ENCODE results near the gene BABAM1.

BABAM1 gene

DNA sequence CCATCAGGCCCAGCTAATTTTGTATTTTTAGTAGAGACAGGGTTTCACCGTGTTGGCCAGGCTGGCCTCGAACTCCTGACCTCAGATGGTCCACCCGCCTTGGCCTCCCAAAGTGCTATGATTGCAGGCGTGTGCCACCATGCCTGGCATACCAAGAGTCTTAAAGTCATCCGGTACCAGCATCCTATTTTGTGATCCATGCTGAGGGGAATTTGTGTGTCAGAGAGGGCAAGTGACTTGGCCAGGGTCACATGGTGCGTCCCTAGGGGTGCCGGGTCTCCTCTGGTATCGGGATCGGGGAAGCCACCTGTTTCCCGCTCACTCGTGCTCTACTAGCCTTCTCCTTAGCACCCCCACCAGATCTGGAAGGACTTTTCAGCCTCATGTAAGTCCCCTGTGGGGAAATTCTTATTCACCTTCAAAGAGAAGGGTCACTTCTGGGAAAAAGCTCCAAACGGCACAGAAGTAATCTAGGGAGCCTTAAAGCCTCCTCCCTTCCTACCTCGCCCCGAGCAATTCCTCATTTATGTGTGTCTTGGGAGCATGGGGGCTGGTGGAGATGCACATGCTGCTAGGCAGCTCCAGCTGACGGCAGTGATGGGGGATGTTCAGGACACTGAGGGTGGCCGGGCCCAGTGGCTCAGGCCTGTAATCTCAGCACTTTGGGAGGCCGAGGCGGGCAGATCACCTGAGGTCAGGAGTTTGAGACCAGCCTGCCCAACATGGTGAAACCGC, 8.4 kb downstream of the BABAM1 start:
- no peaks in the 10 kb centered on the region for H3K4me1 ChIP-seq (ENCODE audit: control insufficient read depth in 1 of 2, insufficient read depth in 2 of 2, low read length in 2 of 2)
- no peaks in the 10 kb centered on the region for H3K9me3 ChIP-seq (ENCODE audit: control insufficient read depth in 1 of 2, low read length in 2 of 2)
- no peak overlapping the region for H3K27ac ChIP-seq (ENCODE audit: low read depth, low read length)
- H3K4me3 ChIP-seq (ENCODE audit: low read depth in 1 of 2, low read length in 2 of 2): no peak overlapping the region
- no peaks in the 10 kb centered on the region for H3K27me3 ChIP-seq (ENCODE audit: control insufficient read depth in 1 of 2, insufficient read depth in 2 of 2, low read length in 2 of 2)
- H3K36me3 ChIP-seq (ENCODE audit: control insufficient read depth in 1 of 2, insufficient read depth in 2 of 2, low read length in 2 of 2): peaks cover 6 to 61% of the 10 kb centered on the region in 2 donors
- no peak overlapping the region for H3K9ac ChIP-seq (ENCODE audit: low read depth in 1 of 2, low read length in 2 of 2)

DNA sequence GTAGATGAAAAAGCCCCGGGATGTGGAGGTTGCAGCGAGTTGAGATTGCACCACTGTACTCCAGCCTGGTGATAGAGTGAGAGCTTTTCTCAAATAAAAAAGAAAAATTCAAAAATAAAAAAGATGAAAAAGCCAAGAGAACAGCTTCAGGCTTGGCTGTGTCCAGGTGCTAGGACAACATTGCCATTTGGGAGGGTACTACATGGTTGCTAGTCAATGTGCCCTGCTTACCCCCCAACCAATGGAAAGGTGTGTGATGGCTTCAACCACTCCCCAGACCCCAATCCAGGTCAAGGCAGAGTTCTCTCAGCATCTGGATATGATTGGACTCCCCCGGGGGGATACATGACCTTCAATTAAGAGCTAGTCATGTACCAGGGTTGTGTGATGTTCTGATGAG, 12.2 kb downstream of the BABAM1 start:
- no peak overlapping the region for H3K9ac ChIP-seq (ENCODE audit: low read depth in 1 of 2, low read length in 2 of 2)
- no peak overlapping the region for H3K27ac ChIP-seq (ENCODE audit: low read depth, low read length)
- H3K9me3 ChIP-seq (ENCODE audit: control insufficient read depth in 1 of 2, low read length in 2 of 2): no peaks in the 10 kb centered on the region
- peaks cover 6 to 35% of the 10 kb centered on the region in 2 donors for H3K36me3 ChIP-seq (ENCODE audit: control insufficient read depth in 1 of 2, insufficient read depth in 2 of 2, low read length in 2 of 2)
- no peaks in the 10 kb centered on the region for H3K27me3 ChIP-seq (ENCODE audit: control insufficient read depth in 1 of 2, insufficient read depth in 2 of 2, low read length in 2 of 2)
- H3K4me1 ChIP-seq (ENCODE audit: control insufficient read depth in 1 of 2, insufficient read depth in 2 of 2, low read length in 2 of 2): peaks cover 7 to 15% of the 10 kb centered on the region in 2 donors
- no peak overlapping the region for H3K4me3 ChIP-seq (ENCODE audit: low read depth in 1 of 2, low read length in 2 of 2)

DNA sequence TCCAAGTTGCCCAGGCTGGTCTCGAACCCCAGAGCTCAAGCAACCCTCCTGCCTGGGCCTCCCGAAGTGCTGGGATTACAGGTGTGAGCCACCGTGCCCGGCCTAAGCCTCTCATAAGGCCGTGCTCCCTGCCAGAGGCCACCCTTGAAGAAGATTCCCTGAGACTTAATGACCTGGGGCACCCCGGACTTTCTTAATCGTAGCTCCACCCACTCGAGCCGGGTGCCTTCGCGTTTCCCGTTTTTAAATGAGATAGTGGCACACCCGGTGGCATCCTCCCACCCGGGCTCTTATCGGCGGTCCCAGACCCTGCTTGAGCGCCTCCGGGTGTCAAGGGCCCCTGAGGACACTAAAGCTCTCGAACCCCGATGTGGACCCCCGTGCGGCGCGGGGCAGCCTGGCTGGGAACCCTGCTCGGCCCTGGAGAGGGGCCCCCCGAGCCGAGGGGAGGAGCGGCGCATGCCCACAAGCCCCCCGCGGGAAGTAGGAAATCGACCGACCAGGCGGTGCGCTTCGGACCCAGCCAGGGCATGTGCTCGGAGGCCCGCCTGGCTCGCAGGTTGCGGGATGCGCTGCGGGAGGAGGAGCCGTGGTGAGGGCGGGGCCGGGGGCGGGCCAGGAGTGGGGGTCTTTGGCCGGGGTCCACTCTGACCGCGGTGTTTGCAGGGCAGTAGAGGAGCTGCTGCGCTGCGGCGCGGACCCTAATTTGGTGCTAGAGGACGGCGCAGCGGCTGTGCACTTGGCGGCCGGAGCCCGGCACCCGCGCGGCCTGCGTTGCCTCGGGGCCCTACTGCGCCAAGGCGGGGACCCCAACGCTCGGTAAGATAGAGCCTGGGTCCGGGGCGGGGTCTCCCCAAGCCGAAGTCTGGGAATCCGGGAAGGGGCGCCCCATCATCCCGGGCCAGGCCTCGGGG, 14.4 kb downstream of the BABAM1 start, which contains the start of gene ANKLE1:
Gene ANKLE1, plus strand, starts transcription at position 511 of the 914 bp plus-strand sequence. Its CDS starts 20 bp downstream, at position 531.
- Histone ChIP-seq H3K4me1 (ENCODE audit: control insufficient read depth in 1 of 2, insufficient read depth in 2 of 2, low read length in 2 of 2) (peaks cover 7 to 15% of the 10 kb centered on the region in 2 donors), H3K27ac (ENCODE audit: low read depth, low read length) (no peak within 1 kb of the TSS), H3K9ac (ENCODE audit: low read depth in 1 of 2, low read length in 2 of 2) (peak within 1 kb of the TSS in 1 of 2 donors; percentile 54), H3K36me3 (ENCODE audit: control insufficient read depth in 1 of 2, insufficient read depth in 2 of 2, low read length in 2 of 2) (peaks cover 3 to 15% of the 10 kb centered on the region in 2 donors), H3K9me3 (ENCODE audit: control insufficient read depth in 1 of 2, low read length in 2 of 2) (no peaks in the 10 kb centered on the region), H3K27me3 (ENCODE audit: control insufficient read depth in 1 of 2, insufficient read depth in 2 of 2, low read length in 2 of 2) (peaks cover 0 to 3% of the 10 kb centered on the region in 2 donors), H3K4me3 (ENCODE audit: low read depth in 1 of 2, low read length in 2 of 2) (peak within 1 kb of the TSS; percentile 47 to 65)

GRCh38 chr19:17282488-17283125, 15.4 kb downstream of the BABAM1 start:
- Histone ChIP-seq H3K4me3 (ENCODE audit: low read depth in 1 of 2, low read length in 2 of 2) (peak overlapping the region; percentile 23 to 65), H3K9ac (ENCODE audit: low read depth in 1 of 2, low read length in 2 of 2) (peak overlapping the region in 1 of 2 donors; percentile 54), H3K36me3 (ENCODE audit: control insufficient read depth in 1 of 2, insufficient read depth in 2 of 2, low read length in 2 of 2) (peaks cover 0 to 7% of the 10 kb centered on the region in 2 donors), H3K27me3 (ENCODE audit: control insufficient read depth in 1 of 2, insufficient read depth in 2 of 2, low read length in 2 of 2) (peaks cover 0 to 3% of the 10 kb centered on the region in 2 donors), H3K4me1 (ENCODE audit: control insufficient read depth in 1 of 2, insufficient read depth in 2 of 2, low read length in 2 of 2) (peaks cover 7 to 15% of the 10 kb centered on the region in 2 donors), H3K9me3 (ENCODE audit: control insufficient read depth in 1 of 2, low read length in 2 of 2) (no peaks in the 10 kb centered on the region), H3K27ac (ENCODE audit: low read depth, low read length) (no peak overlapping the region)

DNA sequence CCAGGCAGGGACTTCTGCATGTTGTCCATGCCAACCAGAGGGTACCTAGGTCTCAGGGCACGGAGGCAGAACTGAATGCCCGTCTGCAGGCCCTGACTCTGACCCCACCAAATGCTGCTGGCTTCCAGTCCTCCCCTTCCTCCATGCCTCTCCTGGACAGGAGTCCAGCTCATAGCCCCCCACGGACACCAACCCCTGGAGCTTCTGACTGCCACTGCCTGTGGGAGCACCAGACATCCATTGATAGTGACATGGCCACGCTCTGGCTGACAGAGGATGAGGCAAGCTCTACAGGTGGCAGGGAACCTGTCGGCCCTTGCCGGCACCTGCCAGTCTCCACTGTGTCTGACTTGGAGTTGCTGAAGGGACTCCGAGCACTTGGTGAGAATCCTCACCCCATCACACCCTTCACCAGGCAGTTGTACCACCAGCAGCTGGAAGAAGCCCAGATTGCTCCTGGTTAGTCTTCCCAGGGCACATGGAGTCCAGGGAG, 16.3 kb downstream of the BABAM1 start:
- Histone ChIP-seq H3K27me3 (ENCODE audit: control insufficient read depth in 1 of 2, insufficient read depth in 2 of 2, low read length in 2 of 2) (peaks cover 0 to 3% of the 10 kb centered on the region in 2 donors), H3K9me3 (ENCODE audit: control insufficient read depth in 1 of 2, low read length in 2 of 2) (no peaks in the 10 kb centered on the region), H3K36me3 (ENCODE audit: control insufficient read depth in 1 of 2, insufficient read depth in 2 of 2, low read length in 2 of 2) (peaks cover 0 to 6% of the 10 kb centered on the region in 2 donors), H3K4me3 (ENCODE audit: low read depth in 1 of 2, low read length in 2 of 2) (no peak overlapping the region), H3K4me1 (ENCODE audit: control insufficient read depth in 1 of 2, insufficient read depth in 2 of 2, low read length in 2 of 2) (peaks cover 7 to 15% of the 10 kb centered on the region in 2 donors), H3K27ac (ENCODE audit: low read depth, low read length) (no peak overlapping the region), H3K9ac (ENCODE audit: low read depth in 1 of 2, low read length in 2 of 2) (no peak overlapping the region)

DNA sequence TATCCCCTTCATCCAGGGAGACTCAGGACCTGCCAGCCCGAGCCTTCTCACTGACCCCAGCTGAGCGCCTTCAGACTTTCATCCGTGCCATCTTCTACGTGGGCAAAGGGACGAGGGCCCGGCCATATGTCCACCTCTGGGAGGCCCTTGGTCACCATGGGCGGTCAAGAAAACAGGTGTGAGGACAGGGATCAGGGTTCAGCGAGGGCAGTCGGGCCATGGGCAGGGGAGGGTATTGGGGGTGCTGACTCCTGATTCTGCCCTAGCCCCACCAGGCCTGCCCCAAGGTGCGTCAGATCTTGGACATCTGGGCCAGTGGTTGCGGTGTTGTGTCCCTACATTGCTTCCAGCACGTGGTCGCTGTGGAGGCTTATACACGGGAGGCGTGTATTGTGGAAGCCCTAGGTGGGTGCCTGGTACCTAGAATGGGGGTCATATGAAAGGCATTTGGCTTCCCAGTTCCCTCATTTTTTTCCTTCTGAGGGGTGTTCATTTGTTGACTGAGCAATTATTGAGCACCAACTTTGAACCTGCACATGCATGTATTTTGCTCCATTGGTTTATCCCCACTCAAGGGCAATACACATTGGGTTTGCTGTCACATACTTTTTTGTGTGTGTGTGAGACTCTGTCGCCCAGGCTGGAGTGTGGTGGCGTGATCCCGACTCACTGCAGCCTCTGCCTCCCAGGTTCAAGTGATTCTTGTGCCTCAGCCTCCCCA, 18.3 kb downstream of the BABAM1 start:
- no peaks in the 10 kb centered on the region for H3K9me3 ChIP-seq (ENCODE audit: control insufficient read depth in 1 of 2, low read length in 2 of 2)
- no peak overlapping the region for H3K9ac ChIP-seq (ENCODE audit: low read depth in 1 of 2, low read length in 2 of 2)
- peaks cover 7 to 15% of the 10 kb centered on the region in 2 donors for H3K4me1 ChIP-seq (ENCODE audit: control insufficient read depth in 1 of 2, insufficient read depth in 2 of 2, low read length in 2 of 2)
- peaks cover 0 to 3% of the 10 kb centered on the region in 2 donors for H3K27me3 ChIP-seq (ENCODE audit: control insufficient read depth in 1 of 2, insufficient read depth in 2 of 2, low read length in 2 of 2)
- no peaks in the 10 kb centered on the region for H3K36me3 ChIP-seq (ENCODE audit: control insufficient read depth in 1 of 2, insufficient read depth in 2 of 2, low read length in 2 of 2)
- no peak overlapping the region for H3K27ac ChIP-seq (ENCODE audit: low read depth, low read length)
- H3K4me3 ChIP-seq (ENCODE audit: low read depth in 1 of 2, low read length in 2 of 2): no peak overlapping the region

DNA sequence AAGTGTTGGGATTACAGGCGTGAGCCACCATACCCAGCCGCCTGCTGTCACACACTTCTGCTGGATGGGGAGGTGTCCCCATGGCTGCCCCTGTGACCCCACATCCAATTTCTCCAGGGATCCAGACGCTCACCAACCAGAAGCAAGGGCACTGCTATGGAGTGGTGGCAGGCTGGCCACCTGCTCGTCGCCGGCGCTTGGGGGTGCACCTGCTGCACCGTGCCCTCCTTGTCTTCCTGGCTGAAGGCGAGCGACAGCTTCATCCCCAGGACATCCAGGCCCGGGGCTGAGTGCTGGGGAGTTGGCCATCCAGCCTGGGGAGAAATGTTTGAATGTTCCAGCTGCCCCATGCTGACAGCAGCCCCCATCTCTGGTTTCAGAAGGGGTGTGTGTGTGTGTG, 19.0 kb downstream of the BABAM1 start:
- Histone ChIP-seq H3K9ac (ENCODE audit: low read depth in 1 of 2, low read length in 2 of 2) (no peak overlapping the region), H3K36me3 (ENCODE audit: control insufficient read depth in 1 of 2, insufficient read depth in 2 of 2, low read length in 2 of 2) (no peaks in the 10 kb centered on the region), H3K4me3 (ENCODE audit: low read depth in 1 of 2, low read length in 2 of 2) (no peak overlapping the region), H3K4me1 (ENCODE audit: control insufficient read depth in 1 of 2, insufficient read depth in 2 of 2, low read length in 2 of 2) (peaks cover 7 to 13% of the 10 kb centered on the region in 2 donors), H3K9me3 (ENCODE audit: control insufficient read depth in 1 of 2, low read length in 2 of 2) (no peaks in the 10 kb centered on the region), H3K27me3 (ENCODE audit: control insufficient read depth in 1 of 2, insufficient read depth in 2 of 2, low read length in 2 of 2) (peaks cover 0 to 3% of the 10 kb centered on the region in 2 donors), H3K27ac (ENCODE audit: low read depth, low read length) (no peak overlapping the region)

DNA sequence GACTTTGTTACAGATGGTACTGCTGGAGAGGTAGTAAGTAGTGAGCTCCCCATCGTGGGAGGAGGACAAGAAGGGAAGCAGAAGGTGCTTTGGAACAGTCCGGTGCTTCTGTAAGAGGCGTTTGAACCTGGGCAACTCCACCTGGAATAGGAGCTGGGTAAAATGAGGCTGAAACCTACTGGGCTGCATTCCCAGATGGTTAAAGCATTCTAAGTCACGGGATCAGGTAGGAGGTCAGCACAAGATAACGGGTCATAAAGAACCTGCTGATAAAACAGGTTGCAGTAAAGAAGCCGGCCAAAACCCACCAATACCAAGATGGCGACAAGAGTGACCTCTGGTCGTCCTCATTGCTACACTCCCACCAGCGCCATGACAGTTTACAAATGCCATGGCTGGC, 19.5 kb downstream of the BABAM1 start:
- Histone ChIP-seq H3K4me3 (ENCODE audit: low read depth in 1 of 2, low read length in 2 of 2) (no peak overlapping the region), H3K36me3 (ENCODE audit: control insufficient read depth in 1 of 2, insufficient read depth in 2 of 2, low read length in 2 of 2) (no peaks in the 10 kb centered on the region), H3K9ac (ENCODE audit: low read depth in 1 of 2, low read length in 2 of 2) (no peak overlapping the region), H3K27ac (ENCODE audit: low read depth, low read length) (no peak overlapping the region), H3K4me1 (ENCODE audit: control insufficient read depth in 1 of 2, insufficient read depth in 2 of 2, low read length in 2 of 2) (peaks cover 7 to 9% of the 10 kb centered on the region in 2 donors), H3K9me3 (ENCODE audit: control insufficient read depth in 1 of 2, low read length in 2 of 2) (no peaks in the 10 kb centered on the region), H3K27me3 (ENCODE audit: control insufficient read depth in 1 of 2, insufficient read depth in 2 of 2, low read length in 2 of 2) (peaks cover 0 to 3% of the 10 kb centered on the region in 2 donors)

GRCh38 chr19:17289489-17289888, 22.2 kb downstream of the BABAM1 start:
- Histone ChIP-seq H3K4me3 (ENCODE audit: low read depth in 1 of 2, low read length in 2 of 2) (no peak overlapping the region), H3K9me3 (ENCODE audit: control insufficient read depth in 1 of 2, low read length in 2 of 2) (no peaks in the 10 kb centered on the region), H3K27me3 (ENCODE audit: control insufficient read depth in 1 of 2, insufficient read depth in 2 of 2, low read length in 2 of 2) (peaks cover 0 to 3% of the 10 kb centered on the region in 2 donors), H3K27ac (ENCODE audit: low read depth, low read length) (no peak overlapping the region), H3K4me1 (ENCODE audit: control insufficient read depth in 1 of 2, insufficient read depth in 2 of 2, low read length in 2 of 2) (peaks cover 0 to 9% of the 10 kb centered on the region in 2 donors), H3K9ac (ENCODE audit: low read depth in 1 of 2, low read length in 2 of 2) (no peak overlapping the region), H3K36me3 (ENCODE audit: control insufficient read depth in 1 of 2, insufficient read depth in 2 of 2, low read length in 2 of 2) (no peaks in the 10 kb centered on the region)
